Activated CD8-positive, alpha-beta T cell treated with anti-CD3 and anti-CD28 coated beads for 36 hours (primary cell): Measurements from ENCODE around the gene SPTY2D1. TPM values are rescaled to one million over a fixed set of nuclear protein-coding genes. Genes with fewer than 3 reads are reported as not detected.
"Not testable (repeated sequence)": the region's sequence is repeated elsewhere in the genome, so short reads cannot be mapped to it uniquely, and the experiment has no call there.

ENCODE experiments used
- ATAC-seq: fragments of 200-7000 bp; cut with Tn5 transposase; one replicate; pipeline ENCODE4 v1.10.0; 2021; ENCODE audit warnings: mild to moderate bottlenecking, moderate library complexity
- CTCF ChIA-PET: fragments of 350-600 bp; sonication (Branson Sonifier 250); formaldehyde crosslinking; loops from one replicate; lab custom pipeline; 2021; ENCODE audit warnings: antibody characterized with exemption; lab: Charles Lee
- POLR2A ChIA-PET: fragments of 350-600 bp; sonication (Branson Sonifier 250); formaldehyde crosslinking; loops from one replicate; lab custom pipeline; 2021; ENCODE audit warnings: antibody characterized with exemption; lab: Charles Lee
- DNase-seq: peaks from one replicate; pipeline ENCODE4 v3.0.0-alpha.2; 2020
- H3K27ac Mint-ChIP-seq: one replicate; pipeline ENCODE4 v1.8.0; 2021; ENCODE audit warnings: mild to moderate bottlenecking, mixed read lengths
- H3K27me3 Mint-ChIP-seq: one replicate; pipeline ENCODE4 v1.8.0; 2021; ENCODE audit warnings: mixed read lengths
- H3K36me3 Mint-ChIP-seq: one replicate; pipeline ENCODE4 v1.8.0; 2021; ENCODE audit warnings: low read depth, mixed read lengths
- H3K4me1 Mint-ChIP-seq: one replicate; pipeline ENCODE4 v1.8.0; 2021; ENCODE audit warnings: low read depth, mixed read lengths
- H3K4me3 Mint-ChIP-seq: one replicate; pipeline ENCODE4 v1.8.0; 2021; ENCODE audit warnings: mild to moderate bottlenecking, moderate library complexity, mixed read lengths
- H3K9me3 Mint-ChIP-seq: one replicate; pipeline ENCODE4 v1.8.0; 2021; ENCODE audit warnings: mixed read lengths
- intact Hi-C: fragments of 100-400 bp; cut with micrococcal nuclease; formaldehyde crosslinking; loops from one replicate; pipeline ENCODE4 v1.10.0; 2022
- total RNA-seq, 2 experiments: library from RNA; stranded (reverse); gene quantifications; one replicate each; pipeline ENCODE4 v1.2.3, GENCODE V29; 2021
- TF ChIP-seq, protein P1 (sequence below): fragments of 200-600 bp; IDR thresholded peaks from one replicate; pipeline ENCODE4 v1.8.0; 2022; ENCODE audit warnings: antibody characterized with exemption, mild to moderate bottlenecking

SPTY2D1 gene
- total RNA-seq, 2 experiments from 2014 or later, result 21.3 TPM

DNA sequence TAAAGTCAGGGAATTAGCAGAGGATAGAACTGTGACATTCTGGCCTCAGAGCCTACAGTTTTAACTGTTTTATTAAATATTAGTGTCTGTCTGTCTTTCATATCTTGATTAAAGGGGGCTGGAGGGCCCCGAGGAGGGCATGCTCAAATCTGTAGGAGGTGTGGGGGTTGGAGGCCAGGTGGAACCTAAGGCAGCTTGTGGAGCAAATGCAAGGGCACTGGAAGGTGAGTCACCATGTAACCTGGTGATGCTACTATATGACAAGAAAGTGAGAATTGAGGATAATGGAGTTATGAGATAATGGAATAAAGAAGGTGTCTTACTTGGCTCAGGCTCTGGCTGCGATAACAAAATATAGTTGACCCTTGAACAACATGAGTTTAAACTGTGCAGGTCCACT lies 37.1 kb upstream of the SPTY2D1 start:
- POLR2A ChIA-PET, result interaction anchor here (1.4 kb wide), 1 partner anchor 38 kb away, joined by 3 read pairs; no protein-coding TSS in a partner anchor

DNA sequence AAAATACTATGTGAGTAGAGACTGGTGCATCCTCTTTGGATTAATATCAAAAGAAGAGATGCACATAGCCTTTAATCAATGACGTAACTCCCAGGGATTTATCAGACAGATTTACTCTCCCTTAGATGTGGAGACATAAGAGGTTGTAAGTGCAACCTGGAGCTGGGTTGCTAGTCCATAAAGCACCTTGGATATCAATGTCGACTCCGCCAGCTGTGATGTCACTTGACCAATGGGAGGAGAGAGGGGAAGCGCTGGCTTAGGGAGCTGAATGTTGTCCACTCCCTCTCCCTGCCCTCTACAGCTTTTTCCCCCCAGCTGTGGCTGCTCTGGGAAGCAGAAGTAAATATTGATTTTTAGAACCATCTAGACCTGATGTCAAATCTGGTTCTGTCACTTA lies 35.6 kb upstream of the SPTY2D1 start:
- ChIA-PET CTCF (interaction anchor here (0.7 to 1.4 kb wide), 3 partner anchors 9 to 554 kb away, joined by 3 to 4 read pairs (median 3); no protein-coding TSS in a partner anchor), POLR2A (interaction anchor here (0.6 kb wide), 1 partner anchor 1371 kb away, joined by 3 read pairs; no protein-coding TSS in a partner anchor)
- H3K9me3 Mint-ChIP-seq, result no peaks in the 10 kb centered on the region
- no peak for ATAC-seq
- TF ChIP-seq, protein P1, sequence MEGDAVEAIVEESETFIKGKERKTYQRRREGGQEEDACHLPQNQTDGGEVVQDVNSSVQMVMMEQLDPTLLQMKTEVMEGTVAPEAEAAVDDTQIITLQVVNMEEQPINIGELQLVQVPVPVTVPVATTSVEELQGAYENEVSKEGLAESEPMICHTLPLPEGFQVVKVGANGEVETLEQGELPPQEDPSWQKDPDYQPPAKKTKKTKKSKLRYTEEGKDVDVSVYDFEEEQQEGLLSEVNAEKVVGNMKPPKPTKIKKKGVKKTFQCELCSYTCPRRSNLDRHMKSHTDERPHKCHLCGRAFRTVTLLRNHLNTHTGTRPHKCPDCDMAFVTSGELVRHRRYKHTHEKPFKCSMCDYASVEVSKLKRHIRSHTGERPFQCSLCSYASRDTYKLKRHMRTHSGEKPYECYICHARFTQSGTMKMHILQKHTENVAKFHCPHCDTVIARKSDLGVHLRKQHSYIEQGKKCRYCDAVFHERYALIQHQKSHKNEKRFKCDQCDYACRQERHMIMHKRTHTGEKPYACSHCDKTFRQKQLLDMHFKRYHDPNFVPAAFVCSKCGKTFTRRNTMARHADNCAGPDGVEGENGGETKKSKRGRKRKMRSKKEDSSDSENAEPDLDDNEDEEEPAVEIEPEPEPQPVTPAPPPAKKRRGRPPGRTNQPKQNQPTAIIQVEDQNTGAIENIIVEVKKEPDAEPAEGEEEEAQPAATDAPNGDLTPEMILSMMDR, result no peak
- H3K36me3 Mint-ChIP-seq, result no peaks in the 10 kb centered on the region
- peak overlapping the region; percentile 73 for H3K27ac Mint-ChIP-seq
- DNase-seq, result no peak
- H3K4me1 Mint-ChIP-seq, result peaks cover 52% of the 10 kb centered on the region
- no peak overlapping the region for H3K4me3 Mint-ChIP-seq
- H3K27me3 Mint-ChIP-seq, result no peaks in the 10 kb centered on the region
- intact Hi-C loops, result no loop called here

More for the DNA sequence above, 37.1 kb upstream of the SPTY2D1 start:
- Mint-ChIP-seq H3K36me3 (no peaks in the 10 kb centered on the region), H3K4me1 (peaks cover 45% of the 10 kb centered on the region), H3K9me3 (no peaks in the 10 kb centered on the region), H3K27ac (peak overlapping the region; percentile 63), H3K4me3 (no peak overlapping the region), H3K27me3 (no peaks in the 10 kb centered on the region)
- ATAC-seq (peak; percentile 39), DNase-seq (peak; percentile 55)
- intact Hi-C loops, result no loop called here
- TF ChIP-seq, protein P1, result no peak
- CTCF ChIA-PET, result interaction anchor here (1.1 kb wide), 1 partner anchor 19 kb away, joined by 4 read pairs; no protein-coding TSS in a partner anchor

DNA sequence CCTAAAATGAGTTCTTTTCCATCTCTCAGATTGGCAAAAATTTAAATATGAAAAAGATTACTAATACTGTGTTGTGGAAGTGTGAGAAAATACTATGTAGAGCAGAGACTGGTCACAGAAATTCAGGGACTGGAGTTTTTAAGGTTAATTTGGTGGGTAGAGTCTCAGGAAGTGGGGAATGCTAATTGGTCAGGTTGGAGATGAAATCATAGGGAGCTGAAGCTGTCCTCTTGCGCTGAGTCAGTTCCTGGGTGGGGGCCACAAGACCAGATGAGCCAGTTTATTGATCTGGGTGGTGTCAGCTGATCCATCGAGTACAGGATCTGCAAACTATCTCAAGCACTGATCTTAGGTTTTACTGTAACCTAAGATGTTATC lies 35.1 kb upstream of the SPTY2D1 start:
- H3K36me3 Mint-ChIP-seq, result no peaks in the 10 kb centered on the region
- H3K27ac Mint-ChIP-seq, result peak overlapping the region; percentile 73
- TF ChIP-seq, protein P1, result no peak
- DNase-seq, result peak; percentile 44
- intact Hi-C loops, result no loop called here
- no peaks in the 10 kb centered on the region for H3K27me3 Mint-ChIP-seq
- H3K4me1 Mint-ChIP-seq, result peaks cover 52% of the 10 kb centered on the region
- peak; percentile 26 for ATAC-seq
- POLR2A ChIA-PET, result interaction anchor here (0.6 kb wide), 1 partner anchor 1371 kb away, joined by 3 read pairs; no protein-coding TSS in a partner anchor
- H3K4me3 Mint-ChIP-seq, result no peak overlapping the region
- no peaks in the 10 kb centered on the region for H3K9me3 Mint-ChIP-seq
- CTCF ChIA-PET, result interaction anchor here (1.0 to 1.4 kb wide), 3 partner anchors 18 to 554 kb away, joined by 3 to 4 read pairs (median 3); no protein-coding TSS in a partner anchor

DNA sequence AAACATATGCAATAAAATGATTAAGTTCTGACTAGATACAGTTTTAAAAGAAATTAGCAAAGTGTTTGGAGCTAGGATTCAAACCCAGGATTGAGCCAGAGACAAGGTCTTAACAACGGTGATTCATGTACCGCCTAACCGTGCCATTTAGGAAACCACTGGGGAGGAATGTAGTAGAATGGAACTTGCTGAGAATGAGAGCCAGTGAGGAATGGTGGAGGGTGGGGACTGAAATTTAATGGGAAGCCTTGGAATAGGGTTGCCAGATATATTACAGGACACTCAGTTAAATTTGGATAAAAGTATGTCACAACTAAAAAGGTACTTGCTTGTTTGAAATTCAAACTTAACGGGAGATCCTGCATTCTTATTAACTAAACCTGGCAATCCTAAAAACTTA lies 34.0 kb upstream of the SPTY2D1 start:
- H3K9me3 Mint-ChIP-seq, result no peaks in the 10 kb centered on the region
- ChIA-PET POLR2A (no interaction called here), CTCF (interaction anchor here (1.1 to 1.3 kb wide), 2 partner anchors 16 to 54 kb away, joined by 4 to 5 read pairs; no protein-coding TSS in a partner anchor)
- no peak for DNase-seq
- TF ChIP-seq, protein P1, result no peak
- no peak for ATAC-seq
- peaks cover 45% of the 10 kb centered on the region for H3K4me1 Mint-ChIP-seq
- intact Hi-C loops, result no loop called here
- no peaks in the 10 kb centered on the region for H3K36me3 Mint-ChIP-seq
- H3K27ac Mint-ChIP-seq, result no peak overlapping the region
- H3K4me3 Mint-ChIP-seq, result no peak overlapping the region
- no peaks in the 10 kb centered on the region for H3K27me3 Mint-ChIP-seq

DNA sequence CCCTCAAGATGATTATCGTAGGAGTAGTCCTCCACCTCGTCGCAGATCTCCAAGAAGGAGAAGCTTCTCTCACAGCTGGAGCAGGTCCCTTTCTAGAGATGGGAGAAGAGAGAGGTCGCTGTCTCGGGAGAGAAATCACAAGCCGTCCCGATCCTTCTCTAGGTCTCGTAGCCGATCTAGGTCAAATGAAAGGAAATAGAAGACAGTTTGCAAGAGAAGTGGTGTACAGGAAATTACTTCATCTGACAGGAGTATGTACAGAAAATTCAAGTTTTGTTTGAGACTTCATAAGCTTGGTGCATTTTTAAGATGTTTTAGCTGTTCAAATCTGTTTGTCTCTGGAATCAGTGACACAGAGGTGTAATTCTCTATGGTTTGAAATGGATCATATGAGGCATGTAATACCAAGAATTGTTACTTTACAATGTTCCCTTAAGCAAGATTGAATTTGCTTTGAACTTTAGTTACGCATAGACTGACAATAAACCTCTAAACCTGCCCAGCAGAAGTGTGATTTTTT lies 31.3 kb upstream of the SPTY2D1 start:
- H3K9me3 Mint-ChIP-seq, DNase-seq, H3K36me3 Mint-ChIP-seq, H3K27me3 Mint-ChIP-seq, intact Hi-C loops: not testable (repeated sequence)
- Mint-ChIP-seq H3K4me3 (peak overlapping the region; percentile 53), H3K4me1 (peaks cover 27% of the 10 kb centered on the region), H3K27ac (peak overlapping the region; percentile 81)
- ChIA-PET POLR2A (interaction anchor here (0.6 to 1.4 kb wide), 2 partner anchors 31 to 34 kb away, joined by 3 to 4 read pairs; partner anchors contain the start of gene SPTY2D1), CTCF (interaction anchor here (0.9 to 2.1 kb wide), 2 partner anchors 13 to 57 kb away, joined by 3 to 9 read pairs; no protein-coding TSS in a partner anchor)
- ATAC-seq, result peak; percentile 41
